OCI-LY7 (cell line): Measurements from ENCODE around the gene SUB1. TPM values are rescaled to one million over a fixed set of nuclear protein-coding genes. Genes with fewer than 3 reads are reported as not detected.

ENCODE experiments used
- BruUV-seq: library from RNA; stranded (reverse); fragments of 400-500 nt; replicated peaks from 2 replicates; lab custom pipeline; 2021; lab: Mats Ljungman, UMichigan
- CTCF ChIA-PET: fragments of 300-600 bp; sonication (Branson Sonifier 250); formaldehyde crosslinking; loops from one replicate; lab custom pipeline; 2022; ENCODE audit warnings: antibody characterized with exemption; ENCODE audit not compliant: unreplicated experiment; lab: Charles Lee
- POLR2A ChIA-PET: fragments of 300-600 bp; sonication (Branson Sonifier 250); formaldehyde crosslinking; loops from one replicate; lab custom pipeline; 2022; ENCODE audit warnings: antibody characterized with exemption; lab: Charles Lee
- DNase-seq: peaks from one replicate; pipeline ENCODE4 v3.0.0-alpha.2; 2015; ENCODE audit warnings: low spot score
- H2AFZ ChIP-seq: fragments of 200-600 bp; sonication (generic), shearing (Covaris generic); 2 replicates; pipeline ENCODE4 v1.6.1; 2014; ENCODE audit warnings: mild to moderate bottlenecking, antibody characterized with exemption, low read length, moderate library complexity
- H3K27ac ChIP-seq: fragments of 200-600 bp; sonication (generic); 2 replicates; pipeline ENCODE4 v1.5.1; 2014; ENCODE audit warnings: mixed run types, low read depth, mild to moderate bottlenecking, moderate library complexity, low read length, inconsistent platforms; ENCODE audit not compliant: poor library complexity, severe bottlenecking
- H3K36me3 ChIP-seq: fragments of 200-600 bp; sonication (generic); 2 replicates; pipeline ENCODE4 v1.6.1; 2014; ENCODE audit warnings: mild to moderate bottlenecking, antibody characterized with exemption, low read length, moderate library complexity, mixed read lengths; ENCODE audit not compliant: insufficient read depth
- H3K4me1 ChIP-seq: fragments of 200-600 bp; sonication (generic); 2 replicates; pipeline ENCODE4 v1.5.1; 2014; ENCODE audit warnings: mild to moderate bottlenecking, low read length; ENCODE audit not compliant: insufficient read depth, poor library complexity, severe bottlenecking
- H3K4me2 ChIP-seq: fragments of 200-600 bp; sonication (generic); 2 replicates; pipeline ENCODE4 v1.6.1; 2014; ENCODE audit warnings: mild to moderate bottlenecking, low read length
- H3K4me3 ChIP-seq: fragments of 200-600 bp; sonication (generic); 2 replicates; pipeline ENCODE4 v1.5.1; 2014; ENCODE audit warnings: mild to moderate bottlenecking, low read depth, low read length; ENCODE audit not compliant: poor library complexity, severe bottlenecking
- H3K79me2 ChIP-seq: fragments of 200-600 bp; sonication (generic); 2 replicates; pipeline ENCODE4 v1.6.1; 2016; ENCODE audit warnings: low read depth, mild to moderate bottlenecking, low read length, moderate library complexity, mixed read lengths; ENCODE audit not compliant: insufficient read depth
- H3K9me2 ChIP-seq: fragments of 200-600 bp; sonication (generic); 2 replicates; pipeline ENCODE4 v1.6.1; 2016; ENCODE audit warnings: mild to moderate bottlenecking, low read length, mixed read lengths; ENCODE audit not compliant: insufficient read depth
- H3K9me3 ChIP-seq: fragments of 200-600 bp; sonication (generic); 2 replicates; pipeline ENCODE4 v1.6.1; 2014; ENCODE audit warnings: mild to moderate bottlenecking, mixed run types, low read length, mixed read lengths
- H4K20me1 ChIP-seq: fragments of 200-600 bp; sonication (generic); 2 replicates; pipeline ENCODE4 v1.6.1; 2014; ENCODE audit warnings: mild to moderate bottlenecking, antibody characterized with exemption, low read length, moderate library complexity, mixed read lengths; ENCODE audit not compliant: insufficient read depth
- EZH2phosphoT487 ChIP-seq: fragments of 200-600 bp; sonication (generic); IDR thresholded peaks from 2 replicates; pipeline ENCODE4 v1.6.1; 2018; ENCODE audit warnings: low read depth, borderline replicate concordance, mild to moderate bottlenecking, mixed run types, antibody characterized with exemption, low read length, moderate library complexity, mixed read lengths
- intact Hi-C: fragments of 100-400 bp; cut with micrococcal nuclease; formaldehyde crosslinking; loops from one replicate; pipeline ENCODE4 v1.10.0; 2022; ENCODE audit not compliant: unreplicated experiment
- total RNA-seq, 2 experiments: library from RNA; depleted of rRNA in 1 of 2; stranded (reverse); fragments of >200 nt in 1 of 2; shearing (Covaris generic) in 1 of 2; gene quantifications; 2 replicates each; pipeline ENCODE4 v1.2.3, GENCODE V29; 2014 to 2022
- TF ChIP-seq, protein P1 (sequence below): fragments of 200-600 bp; sonication (generic); conservative IDR thresholded peaks from 2 replicates; pipeline ENCODE4 v1.5.1; 2014; ENCODE audit warnings: mild to moderate bottlenecking, antibody characterized with exemption, low read length, moderate library complexity, mixed read lengths

Gene SUB1
- total RNA-seq, 2 experiments from 2014 or later, result 40.3 to 69.2 TPM

DNA sequence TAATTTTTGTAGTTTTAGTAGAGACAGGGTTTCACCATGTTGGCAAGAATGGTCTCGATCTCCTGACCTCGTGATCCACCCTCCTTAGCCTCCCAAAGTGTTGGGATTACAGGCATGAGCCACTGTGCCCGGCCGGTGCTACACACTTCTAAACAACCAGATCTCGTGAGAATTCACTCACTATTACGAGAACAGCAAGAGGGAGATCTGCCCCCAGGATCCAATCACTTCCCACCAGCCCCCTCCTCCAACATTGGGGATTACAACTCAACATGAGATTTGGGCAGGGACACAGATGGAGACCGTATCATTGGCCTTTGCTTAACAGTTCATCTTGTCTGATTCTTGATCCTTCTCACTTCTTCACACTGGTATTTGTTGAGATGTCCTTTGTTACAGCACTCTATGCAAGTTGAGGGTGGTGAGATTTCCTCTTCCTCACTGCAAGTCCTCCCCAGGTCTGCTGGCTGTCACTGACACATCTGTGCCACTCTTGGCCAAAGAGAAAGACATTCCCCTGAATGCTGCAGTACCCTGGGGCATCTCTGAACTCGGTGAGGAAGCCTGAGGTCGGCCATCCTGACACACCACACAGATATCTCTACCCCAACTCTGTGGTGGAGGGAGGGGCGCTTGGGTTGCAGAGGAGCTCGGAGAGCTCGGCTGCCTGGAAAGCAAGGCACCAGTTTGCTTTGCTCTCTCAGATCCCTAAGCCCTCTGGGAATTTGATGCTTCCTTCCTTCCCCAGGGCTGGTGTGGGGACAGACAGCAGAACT, 4.2 kb upstream of the SUB1 start:
- no peak overlapping the region for H3K27ac ChIP-seq
- intact Hi-C loops, result no loop called here
- no peak overlapping the region for H3K4me2 ChIP-seq
- CTCF ChIA-PET, result no interaction called here
- POLR2A ChIA-PET, result interaction anchor here (0.8 kb wide), 1 partner anchor 10 kb away, joined by 3 read pairs; no protein-coding TSS in a partner anchor
- no peaks in the 10 kb centered on the region for H3K36me3 ChIP-seq
- BruUV-seq, result no TSS peak
- peaks cover 30% of the 10 kb centered on the region for H3K4me1 ChIP-seq
- no peaks in the 10 kb centered on the region for H3K9me3 ChIP-seq
- H2AFZ ChIP-seq, result no peak overlapping the region
- TF ChIP-seq, protein P1, sequence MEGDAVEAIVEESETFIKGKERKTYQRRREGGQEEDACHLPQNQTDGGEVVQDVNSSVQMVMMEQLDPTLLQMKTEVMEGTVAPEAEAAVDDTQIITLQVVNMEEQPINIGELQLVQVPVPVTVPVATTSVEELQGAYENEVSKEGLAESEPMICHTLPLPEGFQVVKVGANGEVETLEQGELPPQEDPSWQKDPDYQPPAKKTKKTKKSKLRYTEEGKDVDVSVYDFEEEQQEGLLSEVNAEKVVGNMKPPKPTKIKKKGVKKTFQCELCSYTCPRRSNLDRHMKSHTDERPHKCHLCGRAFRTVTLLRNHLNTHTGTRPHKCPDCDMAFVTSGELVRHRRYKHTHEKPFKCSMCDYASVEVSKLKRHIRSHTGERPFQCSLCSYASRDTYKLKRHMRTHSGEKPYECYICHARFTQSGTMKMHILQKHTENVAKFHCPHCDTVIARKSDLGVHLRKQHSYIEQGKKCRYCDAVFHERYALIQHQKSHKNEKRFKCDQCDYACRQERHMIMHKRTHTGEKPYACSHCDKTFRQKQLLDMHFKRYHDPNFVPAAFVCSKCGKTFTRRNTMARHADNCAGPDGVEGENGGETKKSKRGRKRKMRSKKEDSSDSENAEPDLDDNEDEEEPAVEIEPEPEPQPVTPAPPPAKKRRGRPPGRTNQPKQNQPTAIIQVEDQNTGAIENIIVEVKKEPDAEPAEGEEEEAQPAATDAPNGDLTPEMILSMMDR, result no peak
- no peak for TF ChIP-seq EZH2phosphoT487
- peaks cover 22% of the 10 kb centered on the region for H4K20me1 ChIP-seq
- H3K4me3 ChIP-seq, result no peak overlapping the region
- H3K9me2 ChIP-seq, result no peaks in the 10 kb centered on the region
- DNase-seq, result no peak
- peaks cover 1% of the 10 kb centered on the region; the same call in 1 of the 2 replicates for H3K79me2 ChIP-seq

DNA sequence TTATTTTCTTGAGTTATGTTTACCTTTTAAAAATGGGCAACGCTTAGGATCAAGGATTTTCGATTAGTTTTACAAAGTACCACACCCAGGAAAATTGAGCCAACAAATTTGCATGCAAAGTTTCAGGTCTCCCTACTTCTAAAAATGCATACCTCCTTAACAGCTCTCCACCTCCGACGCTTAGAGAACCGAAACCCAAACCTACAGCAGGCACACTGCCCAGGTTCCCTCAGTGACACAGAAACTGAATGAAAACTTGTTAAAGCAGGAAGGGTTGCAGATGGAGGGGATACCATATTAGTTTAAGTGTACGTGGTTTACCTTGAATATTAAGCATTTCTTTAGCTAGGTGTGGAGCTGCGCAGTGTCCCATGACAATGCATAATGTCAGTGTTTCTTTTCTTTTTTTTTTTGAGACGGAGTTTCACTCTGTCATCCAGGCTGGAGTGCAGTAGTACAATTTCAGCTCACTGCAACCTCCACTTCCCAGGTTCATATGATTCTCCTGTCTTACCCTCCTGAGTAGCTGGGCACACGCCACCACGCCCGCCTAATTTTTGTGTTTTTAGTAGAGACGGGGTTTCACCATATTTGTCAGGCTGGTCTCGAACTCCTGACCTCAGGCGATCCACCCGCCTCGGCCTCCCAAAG, 1.6 kb upstream of the SUB1 start:
- peak overlapping the region; percentile 22 for H3K4me3 ChIP-seq
- no peaks in the 10 kb centered on the region for H3K36me3 ChIP-seq
- intact Hi-C loops, result loop anchor here (1.0 to 2.0 kb wide), 3 partner anchors 10 to 139 kb away; partner anchors contain the start of gene ZFR
- peaks cover 40% of the 10 kb centered on the region for H3K4me1 ChIP-seq
- no TSS peak for BruUV-seq
- ChIA-PET POLR2A (interaction anchor here (0.5 to 1.8 kb wide), 6 partner anchors 9 to 194 kb away, joined by 3 to 7 read pairs (median 4); no protein-coding TSS in a partner anchor), CTCF (no interaction called here)
- no peak overlapping the region for H3K27ac ChIP-seq
- peaks cover 32% of the 10 kb centered on the region for H4K20me1 ChIP-seq
- H3K9me2 ChIP-seq, result no peaks in the 10 kb centered on the region
- H3K4me2 ChIP-seq, result peak overlapping the region; percentile 66
- H2AFZ ChIP-seq, result no peak overlapping the region
- peaks cover 10% of the 10 kb centered on the region; the same call in 1 of the 2 replicates for H3K79me2 ChIP-seq
- DNase-seq, result peak; percentile 78
- no peaks in the 10 kb centered on the region for H3K9me3 ChIP-seq
- TF ChIP-seq EZH2phosphoT487, result no peak
- TF ChIP-seq, protein P1, result no peak
